Effector memory CD8-positive, alpha-beta T cell (primary cell): ENCODE results near the gene RAD54L2.
"Not testable (repeated sequence)": the region's sequence is repeated elsewhere in the genome, so short reads cannot be mapped to it uniquely, and the experiment has no call there.

Experiments
- ATAC-seq: fragments of 150-1000 bp; cut with Tn5 transposase; replicated peaks from 2 replicates; pipeline ENCODE4 v1.10.0; 2021; ENCODE audit warnings: mild to moderate bottlenecking, moderate library complexity
- DNase-seq, 3 experiments: peaks; one replicate each; pipeline ENCODE4 v3.0.0; 2021
- H3K27ac Mint-ChIP-seq, 2 donors: one replicate each; pipeline ENCODE4 v1.8.0; 2022; ENCODE audit warnings: mild to moderate bottlenecking in 2 of 2, mixed read lengths in 2 of 2, moderate library complexity in 2 of 2
- H3K27me3 Mint-ChIP-seq, 2 donors: one replicate each; pipeline ENCODE4 v1.8.0; 2022; ENCODE audit warnings: mixed read lengths in 2 of 2
- H3K36me3 Mint-ChIP-seq: one replicate; pipeline ENCODE4 v1.8.0; 2022; ENCODE audit warnings: mild to moderate bottlenecking, moderate library complexity, mixed read lengths; ENCODE audit not compliant: insufficient read depth
- H3K4me1 Mint-ChIP-seq, 2 donors: one replicate each; pipeline ENCODE4 v1.8.0; 2022; ENCODE audit warnings: low read depth in 2 of 2, mixed read lengths in 2 of 2
- H3K4me3 Mint-ChIP-seq, 2 donors: one replicate each; pipeline ENCODE4 v1.8.0; 2022; ENCODE audit warnings: mild to moderate bottlenecking in 2 of 2, mixed read lengths in 2 of 2, moderate library complexity in 2 of 2
- H3K9me3 Mint-ChIP-seq, 2 donors: one replicate each; pipeline ENCODE4 v1.8.0; 2022; ENCODE audit warnings: mixed read lengths in 2 of 2
- total RNA-seq, 9 experiments: gene quantifications; one replicate each; lab custom pipeline; 2026; lab: John Stamatoyannopoulos, UW

RAD54L2 gene
- total RNA-seq: 104 to 140 (median 111) reads per million in 9 experiments

GRCh38 chr3:51538459-51539290, at the start of gene RAD54L2:
Gene RAD54L2 (plus strand): TSS chr3:51538719. CDS start chr3:51590421, 51,702 bp downstream.
- H3K9me3 Mint-ChIP-seq: no peaks in the 10 kb centered on the region
- H3K4me1 Mint-ChIP-seq: peaks cover 30 to 32% of the 10 kb centered on the region in 2 donors
- H3K36me3 Mint-ChIP-seq: peaks cover 3% of the 10 kb centered on the region
- ATAC-seq (peak; percentile 88), DNase-seq (peak; percentile 69 to 76 (median 76))
- H3K27ac Mint-ChIP-seq: peak within 1 kb of the TSS; percentile 84 to 92
- H3K4me3 Mint-ChIP-seq: peak within 1 kb of the TSS; percentile 86 to 87
- no peaks in the 10 kb centered on the region for H3K27me3 Mint-ChIP-seq

- H3K36me3 Mint-ChIP-seq: peaks cover 32% of the 10 kb centered on the region
Measured at GRCh38 chr3:51498876-51499738, 39.4 kb upstream of the RAD54L2 start.

GRCh38 chr3:51500632-51501131, 37.8 kb upstream of the RAD54L2 start:
- Mint-ChIP-seq H3K4me3 (peak overlapping the region; percentile 82 to 89), H3K36me3 (peaks cover 21% of the 10 kb centered on the region), H3K4me1 (peaks cover 10 to 17% of the 10 kb centered on the region in 2 donors), H3K27me3 (no peaks in the 10 kb centered on the region), H3K27ac (peak overlapping the region; percentile 77 to 89), H3K9me3 (no peaks in the 10 kb centered on the region)
- no peak for ATAC-seq
- peak in 1 of 3 experiments; percentile 8 for DNase-seq

More at GRCh38 chr3:51498876-51499738, 39.4 kb upstream of the RAD54L2 start:
- no peaks in the 10 kb centered on the region for H3K27me3 Mint-ChIP-seq
- no peaks in the 10 kb centered on the region for H3K9me3 Mint-ChIP-seq
- ATAC-seq (peak; percentile 48), DNase-seq (peak; percentile 60 to 66 (median 63))
- H3K4me3 Mint-ChIP-seq: peak overlapping the region; percentile 82 to 89
- peak overlapping the region; percentile 77 to 89 for H3K27ac Mint-ChIP-seq
- H3K4me1 Mint-ChIP-seq: peaks cover 10 to 17% of the 10 kb centered on the region in 2 donors

- peaks cover 15% of the 10 kb centered on the region for H3K36me3 Mint-ChIP-seq
- peak overlapping the region in 1 of 2 donors; percentile 89 for H3K27ac Mint-ChIP-seq
- H3K4me1 Mint-ChIP-seq: peaks cover 10 to 17% of the 10 kb centered on the region in 2 donors
- no peaks in the 10 kb centered on the region for H3K27me3 Mint-ChIP-seq
- ATAC-seq (peak; percentile 16), DNase-seq (peak; percentile 77 to 82 (median 81))
- no peaks in the 10 kb centered on the region for H3K9me3 Mint-ChIP-seq
- peak overlapping the region in 1 of 2 donors; percentile 25 for H3K4me3 Mint-ChIP-seq
Measured at GRCh38 chr3:51501833-51502561, 36.5 kb upstream of the RAD54L2 start.

- DNase-seq (no peak), ATAC-seq (no peak)
- Mint-ChIP-seq H3K27me3 (no peaks in the 10 kb centered on the region), H3K27ac (no peak overlapping the region), H3K9me3 (no peaks in the 10 kb centered on the region), H3K4me3 (no peak overlapping the region), H3K36me3 (peaks cover 15% of the 10 kb centered on the region), H3K4me1 (peaks cover 10 to 17% of the 10 kb centered on the region in 2 donors)
Measured at GRCh38 chr3:51502562-51502910, 36.0 kb upstream of the RAD54L2 start.

- no peaks in the 10 kb centered on the region for H3K27me3 Mint-ChIP-seq
- no peak for DNase-seq
- no peaks in the 10 kb centered on the region for H3K9me3 Mint-ChIP-seq
- no peak overlapping the region for H3K4me3 Mint-ChIP-seq
- H3K27ac Mint-ChIP-seq: no peak overlapping the region
- H3K36me3 Mint-ChIP-seq: peaks cover 15% of the 10 kb centered on the region
- H3K4me1 Mint-ChIP-seq: peaks cover 10 to 17% of the 10 kb centered on the region in 2 donors
- no peak for ATAC-seq
Measured at GRCh38 chr3:51503007-51503406, 35.5 kb upstream of the RAD54L2 start.

- ATAC-seq: no peak
- Mint-ChIP-seq H3K36me3 (no peaks in the 10 kb centered on the region), H3K9me3 (no peaks in the 10 kb centered on the region), H3K27me3 (no peaks in the 10 kb centered on the region), H3K4me1 (peaks cover 0 to 2% of the 10 kb centered on the region in 2 donors), H3K27ac (no peak overlapping the region), H3K4me3 (no peak overlapping the region)
- no peak for DNase-seq
Measured at GRCh38 chr3:51508255-51508654, 30.3 kb upstream of the RAD54L2 start.

- Mint-ChIP-seq H3K4me1 (peaks cover 0 to 2% of the 10 kb centered on the region in 2 donors), H3K27ac (no peak overlapping the region), H3K27me3 (no peaks in the 10 kb centered on the region), H3K4me3 (no peak overlapping the region), H3K36me3 (no peaks in the 10 kb centered on the region), H3K9me3 (no peaks in the 10 kb centered on the region)
- ATAC-seq (no peak), DNase-seq (no peak)
Measured at GRCh38 chr3:51510996-51511395, 27.5 kb upstream of the RAD54L2 start.

- no peaks in the 10 kb centered on the region for H3K9me3 Mint-ChIP-seq
- ATAC-seq (no peak), DNase-seq (no peak)
- H3K4me1 Mint-ChIP-seq: peaks cover 0 to 2% of the 10 kb centered on the region in 2 donors
- H3K27me3 Mint-ChIP-seq: no peaks in the 10 kb centered on the region
- no peak overlapping the region for H3K27ac Mint-ChIP-seq
- H3K4me3 Mint-ChIP-seq: no peak overlapping the region
- H3K36me3 Mint-ChIP-seq: no peaks in the 10 kb centered on the region
Measured at GRCh38 chr3:51514210-51514609, 24.3 kb upstream of the RAD54L2 start.

- ATAC-seq (no peak), DNase-seq (no peak)
- Mint-ChIP-seq H3K27ac (no peak overlapping the region), H3K9me3 (no peaks in the 10 kb centered on the region), H3K27me3 (no peaks in the 10 kb centered on the region), H3K4me3 (no peak overlapping the region), H3K4me1 (no peaks in the 10 kb centered on the region), H3K36me3 (no peaks in the 10 kb centered on the region)
Measured at GRCh38 chr3:51519848-51520247, 18.7 kb upstream of the RAD54L2 start.

GRCh38 chr3:51520906-51521730, 17.4 kb upstream of the RAD54L2 start:
- not testable (repeated sequence) for H3K4me3 Mint-ChIP-seq, H3K9me3 Mint-ChIP-seq, ATAC-seq, H3K27me3 Mint-ChIP-seq, H3K27ac Mint-ChIP-seq, H3K36me3 Mint-ChIP-seq, H3K4me1 Mint-ChIP-seq, DNase-seq

GRCh38 chr3:51522273-51522962, 16.1 kb upstream of the RAD54L2 start:
- no peak for DNase-seq
- H3K27ac Mint-ChIP-seq: peak overlapping the region in 1 of 2 donors; percentile 36
- ATAC-seq: no peak
- no peaks in the 10 kb centered on the region for H3K9me3 Mint-ChIP-seq
- no peaks in the 10 kb centered on the region for H3K4me1 Mint-ChIP-seq
- no peaks in the 10 kb centered on the region for H3K36me3 Mint-ChIP-seq
- H3K27me3 Mint-ChIP-seq: no peaks in the 10 kb centered on the region
- H3K4me3 Mint-ChIP-seq: no peak overlapping the region
